Neural cell (in vitro differentiated cells): Measurements from ENCODE around the gene GPR18. TPM values are rescaled to one million over a fixed set of nuclear protein-coding genes. Genes with fewer than 3 reads are reported as not detected.

Experiments
- H2AFZ ChIP-seq: fragments of 200-600, 300-800 bp; sonication (generic), shearing (Covaris generic); 2 replicates; pipeline ENCODE4 v1.6.0; 2014; ENCODE audit warnings: low read depth, mild to moderate bottlenecking, antibody characterized with exemption, low read length, moderate library complexity
- H3F3A ChIP-seq: fragments of 200-600 bp; shearing (Covaris generic); 2 replicates; pipeline ENCODE4 v1.6.1; 2016; ENCODE audit warnings: mild to moderate bottlenecking, moderate library complexity, mixed read lengths, antibody characterized with exemption, low read length; ENCODE audit not compliant: insufficient read depth, poor library complexity, severe bottlenecking
- H3K27ac ChIP-seq: fragments of 200-600, 300-800 bp; sonication (generic), shearing (Covaris generic); 2 replicates; pipeline ENCODE4 v1.5.1; 2014; ENCODE audit warnings: mild to moderate bottlenecking, low read length, moderate library complexity
- H3K27me3 ChIP-seq: fragments of 300-800, 200-600 bp; sonication (generic), shearing (Covaris generic); 2 replicates; pipeline ENCODE4 v1.6.0; 2014; ENCODE audit warnings: mild to moderate bottlenecking, low read depth, low read length, moderate library complexity; ENCODE audit not compliant: insufficient read depth
- H3K36me3 ChIP-seq: fragments of 300-800, 200-600 bp; sonication (generic), shearing (Covaris generic); 2 replicates; pipeline ENCODE4 v1.5.1; 2014; ENCODE audit warnings: mild to moderate bottlenecking, antibody characterized with exemption, low read length, moderate library complexity; ENCODE audit not compliant: insufficient read depth
- H3K4me2 ChIP-seq: fragments of 300-800, 200-600 bp; sonication (generic), shearing (Covaris generic); 2 replicates; pipeline ENCODE4 v1.6.0; 2014; ENCODE audit warnings: mild to moderate bottlenecking, low read length
- H3K4me3 ChIP-seq: fragments of 300-800, 200-600 bp; sonication (generic), shearing (Covaris generic); 2 replicates; pipeline ENCODE4 v1.5.1; 2014; ENCODE audit warnings: mild to moderate bottlenecking, low read length, moderate library complexity
- H3K79me2 ChIP-seq: fragments of 200-600 bp; shearing (Covaris generic); replicated peaks from 2 replicates; pipeline ENCODE4 v1.6.0; 2014; ENCODE audit warnings: mild to moderate bottlenecking, low read length, moderate library complexity; ENCODE audit not compliant: insufficient read depth
- H3K9ac ChIP-seq: fragments of 300-800, 200-600 bp; sonication (generic), shearing (Covaris generic); 2 replicates; pipeline ENCODE4 v1.6.1; 2016; ENCODE audit warnings: mild to moderate bottlenecking, low read length, mixed read lengths
- H3K9me2 ChIP-seq: fragments of 200-600 bp; shearing (Covaris generic); 2 replicates; pipeline ENCODE4 v1.6.1; 2016; ENCODE audit warnings: mild to moderate bottlenecking, low read length, mixed read lengths; ENCODE audit not compliant: insufficient read depth
- H3K9me3 ChIP-seq: fragments of 200-600, 300-800 bp; sonication (generic), shearing (Covaris generic); 2 replicates; pipeline ENCODE4 v1.6.1; 2016; ENCODE audit warnings: mild to moderate bottlenecking, mixed run types, low read length, moderate library complexity, mixed read lengths
- H4K20me1 ChIP-seq: fragments of 200-600 bp; shearing (Covaris generic); 2 replicates; pipeline ENCODE4 v1.6.1; 2016; ENCODE audit warnings: mild to moderate bottlenecking, mixed run types; ENCODE audit not compliant: insufficient read depth
- EP300 ChIP-seq: fragments of 450-650 bp; conservative IDR thresholded peaks from 2 replicates; pipeline ENCODE4 v1.6.1; 2014; ENCODE audit warnings: antibody characterized with exemption, mild to moderate bottlenecking, moderate library complexity; ENCODE audit not compliant: poor library complexity, severe bottlenecking
- EZH2 ChIP-seq: fragments of 200-600, 300-800 bp; shearing (Covaris generic), sonication (generic); IDR thresholded peaks from 2 replicates; pipeline ENCODE4 v1.6.1; 2014; ENCODE audit warnings: antibody characterized with exemption, low read length, borderline replicate concordance, mild to moderate bottlenecking; ENCODE audit not compliant: insufficient read depth, poor library complexity, severe bottlenecking
- MXI1 ChIP-seq: fragments of 450-650 bp; conservative IDR thresholded peaks from 2 replicates; pipeline ENCODE4 v1.6.1; 2014; ENCODE audit warnings: antibody characterized with exemption, mild to moderate bottlenecking; ENCODE audit not compliant: poor library complexity, severe bottlenecking
- POLR2AphosphoS5 ChIP-seq: IDR thresholded peaks from 2 replicates; pipeline ENCODE4 v1.6.1; 2012
- RAD21 ChIP-seq: fragments of 450-650 bp; conservative IDR thresholded peaks from 2 replicates; pipeline ENCODE4 v1.6.1; 2014; ENCODE audit warnings: antibody characterized with exemption, mild to moderate bottlenecking, moderate library complexity
- SMC3 ChIP-seq: fragments of 450-650 bp; conservative IDR thresholded peaks from 2 replicates; pipeline ENCODE4 v1.6.1; 2014; ENCODE audit warnings: antibody characterized with exemption, mild to moderate bottlenecking, moderate library complexity; ENCODE audit not compliant: poor library complexity
- TAF1 ChIP-seq: IDR thresholded peaks from 2 replicates; pipeline ENCODE4 v1.6.1; 2012; ENCODE audit warnings: low read depth
- polyA plus RNA-seq: library from polyadenylated mRNA; depleted of rRNA; stranded (reverse); fragments of >200 nt; gene quantifications from 2 replicates; pipeline ENCODE4 v1.2.3, GENCODE V29; 2014
- TF ChIP-seq, protein P1 (sequence below): fragments of 450-650 bp; IDR thresholded peaks from 2 replicates; pipeline ENCODE4 v1.5.1; 2014; ENCODE audit warnings: antibody characterized with exemption, mild to moderate bottlenecking, moderate library complexity; ENCODE audit not compliant: poor library complexity, severe bottlenecking
- TF ChIP-seq, protein P2 (sequence below): IDR thresholded peaks from 2 replicates; pipeline ENCODE4 v1.6.1; 2012; ENCODE audit warnings: borderline replicate concordance

The GPR18 gene
- polyA plus RNA-seq, 1 donor from 2014 or later, result not detected

DNA sequence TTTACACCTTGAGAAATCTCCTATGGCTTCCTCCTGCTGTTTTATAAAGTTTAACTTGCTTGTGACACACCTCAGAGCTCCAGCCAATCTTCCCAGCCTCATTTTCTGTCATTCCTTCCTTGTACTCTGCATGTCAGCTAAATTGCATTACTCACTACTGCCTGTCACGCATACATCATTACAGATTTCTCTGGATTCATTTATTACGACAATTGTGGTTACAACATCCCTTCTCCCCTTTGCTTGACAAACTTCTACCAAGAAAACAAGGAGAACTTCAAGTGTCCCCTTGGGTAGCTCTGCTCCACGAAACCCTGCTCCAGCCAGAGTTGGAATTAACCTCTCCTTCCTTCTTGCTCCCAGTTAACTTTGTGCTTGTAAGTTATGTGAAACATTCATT is 22.0 kb upstream of the GPR18 start:
- Histone ChIP-seq H3K9me2 (no peaks in the 10 kb centered on the region), H3K27me3 (no peaks in the 10 kb centered on the region), H4K20me1 (no peaks in the 10 kb centered on the region), H2AFZ (no peak overlapping the region), H3K9me3 (no peaks in the 10 kb centered on the region), H3K27ac (no peak overlapping the region), H3K4me2 (no peak overlapping the region), H3K36me3 (no peaks in the 10 kb centered on the region), H3F3A (no peaks in the 10 kb centered on the region), H3K9ac (no peak overlapping the region), H3K79me2 (no peaks in the 10 kb centered on the region), H3K4me3 (peak overlapping the region; percentile 16)
- TF ChIP-seq EP300, result peak; percentile 84
- TF ChIP-seq RAD21, result no peak
- peak; percentile 48 for TF ChIP-seq POLR2AphosphoS5

DNA sequence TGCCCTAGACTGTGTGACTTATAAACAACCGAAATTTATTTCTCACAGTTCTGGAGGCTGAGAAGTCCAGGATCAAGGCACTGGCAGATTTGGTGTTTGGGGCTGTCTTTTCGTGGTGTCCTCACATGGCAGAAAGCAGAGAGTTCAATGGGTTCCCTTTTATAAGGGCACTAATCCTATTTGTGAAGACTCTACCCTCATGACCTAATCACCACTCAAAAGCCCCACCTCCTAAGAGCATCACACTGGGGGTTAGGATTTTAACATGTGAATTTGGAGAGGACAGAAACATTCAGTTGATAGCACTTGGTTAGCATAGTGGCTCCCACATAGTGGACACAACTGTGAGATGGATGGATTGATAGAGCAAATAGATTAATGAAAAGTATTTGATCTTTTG is 21.5 kb upstream of the GPR18 start:
- Histone ChIP-seq H3K4me2 (no peak overlapping the region), H3K9ac (no peak overlapping the region), H3K79me2 (no peaks in the 10 kb centered on the region), H3K4me3 (no peak overlapping the region), H3K27ac (no peak overlapping the region), H3K9me3 (no peaks in the 10 kb centered on the region), H3F3A (no peaks in the 10 kb centered on the region), H3K9me2 (no peaks in the 10 kb centered on the region), H3K36me3 (no peaks in the 10 kb centered on the region), H3K27me3 (no peaks in the 10 kb centered on the region), H4K20me1 (no peaks in the 10 kb centered on the region), H2AFZ (no peak overlapping the region)
- TF ChIP-seq EZH2, result no peak
- TF ChIP-seq, protein P1, sequence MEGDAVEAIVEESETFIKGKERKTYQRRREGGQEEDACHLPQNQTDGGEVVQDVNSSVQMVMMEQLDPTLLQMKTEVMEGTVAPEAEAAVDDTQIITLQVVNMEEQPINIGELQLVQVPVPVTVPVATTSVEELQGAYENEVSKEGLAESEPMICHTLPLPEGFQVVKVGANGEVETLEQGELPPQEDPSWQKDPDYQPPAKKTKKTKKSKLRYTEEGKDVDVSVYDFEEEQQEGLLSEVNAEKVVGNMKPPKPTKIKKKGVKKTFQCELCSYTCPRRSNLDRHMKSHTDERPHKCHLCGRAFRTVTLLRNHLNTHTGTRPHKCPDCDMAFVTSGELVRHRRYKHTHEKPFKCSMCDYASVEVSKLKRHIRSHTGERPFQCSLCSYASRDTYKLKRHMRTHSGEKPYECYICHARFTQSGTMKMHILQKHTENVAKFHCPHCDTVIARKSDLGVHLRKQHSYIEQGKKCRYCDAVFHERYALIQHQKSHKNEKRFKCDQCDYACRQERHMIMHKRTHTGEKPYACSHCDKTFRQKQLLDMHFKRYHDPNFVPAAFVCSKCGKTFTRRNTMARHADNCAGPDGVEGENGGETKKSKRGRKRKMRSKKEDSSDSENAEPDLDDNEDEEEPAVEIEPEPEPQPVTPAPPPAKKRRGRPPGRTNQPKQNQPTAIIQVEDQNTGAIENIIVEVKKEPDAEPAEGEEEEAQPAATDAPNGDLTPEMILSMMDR, result no peak
- TF ChIP-seq MXI1, result no peak
- TF ChIP-seq SMC3, result no peak
- no peak for TF ChIP-seq POLR2AphosphoS5
- no peak for TF ChIP-seq EP300
- TF ChIP-seq, protein P2, sequence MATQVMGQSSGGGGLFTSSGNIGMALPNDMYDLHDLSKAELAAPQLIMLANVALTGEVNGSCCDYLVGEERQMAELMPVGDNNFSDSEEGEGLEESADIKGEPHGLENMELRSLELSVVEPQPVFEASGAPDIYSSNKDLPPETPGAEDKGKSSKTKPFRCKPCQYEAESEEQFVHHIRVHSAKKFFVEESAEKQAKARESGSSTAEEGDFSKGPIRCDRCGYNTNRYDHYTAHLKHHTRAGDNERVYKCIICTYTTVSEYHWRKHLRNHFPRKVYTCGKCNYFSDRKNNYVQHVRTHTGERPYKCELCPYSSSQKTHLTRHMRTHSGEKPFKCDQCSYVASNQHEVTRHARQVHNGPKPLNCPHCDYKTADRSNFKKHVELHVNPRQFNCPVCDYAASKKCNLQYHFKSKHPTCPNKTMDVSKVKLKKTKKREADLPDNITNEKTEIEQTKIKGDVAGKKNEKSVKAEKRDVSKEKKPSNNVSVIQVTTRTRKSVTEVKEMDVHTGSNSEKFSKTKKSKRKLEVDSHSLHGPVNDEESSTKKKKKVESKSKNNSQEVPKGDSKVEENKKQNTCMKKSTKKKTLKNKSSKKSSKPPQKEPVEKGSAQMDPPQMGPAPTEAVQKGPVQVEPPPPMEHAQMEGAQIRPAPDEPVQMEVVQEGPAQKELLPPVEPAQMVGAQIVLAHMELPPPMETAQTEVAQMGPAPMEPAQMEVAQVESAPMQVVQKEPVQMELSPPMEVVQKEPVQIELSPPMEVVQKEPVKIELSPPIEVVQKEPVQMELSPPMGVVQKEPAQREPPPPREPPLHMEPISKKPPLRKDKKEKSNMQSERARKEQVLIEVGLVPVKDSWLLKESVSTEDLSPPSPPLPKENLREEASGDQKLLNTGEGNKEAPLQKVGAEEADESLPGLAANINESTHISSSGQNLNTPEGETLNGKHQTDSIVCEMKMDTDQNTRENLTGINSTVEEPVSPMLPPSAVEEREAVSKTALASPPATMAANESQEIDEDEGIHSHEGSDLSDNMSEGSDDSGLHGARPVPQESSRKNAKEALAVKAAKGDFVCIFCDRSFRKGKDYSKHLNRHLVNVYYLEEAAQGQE, result no peak
- no peak for TF ChIP-seq RAD21
- no peak for TF ChIP-seq TAF1

DNA sequence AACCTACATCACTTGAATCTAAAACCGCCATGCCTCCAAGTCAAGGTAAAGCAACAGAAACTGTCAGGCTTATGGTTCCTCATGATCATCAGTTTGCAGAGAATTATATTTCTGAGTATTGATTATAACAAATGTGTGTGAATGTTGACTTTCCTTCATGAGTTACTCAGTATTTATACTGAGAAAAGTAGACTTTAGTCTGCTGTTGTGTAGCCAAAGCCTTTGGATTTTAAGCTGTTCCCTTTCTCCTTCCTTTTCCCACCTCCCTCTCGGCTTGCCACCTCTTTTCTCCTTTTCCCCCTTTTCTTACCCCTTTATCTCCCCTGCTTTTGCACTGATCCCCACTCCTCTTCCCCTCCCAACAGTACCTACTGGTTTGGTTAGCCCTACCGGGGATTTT is 20.7 kb upstream of the GPR18 start:
- no peak overlapping the region for H3K9ac ChIP-seq
- H3K36me3 ChIP-seq, result no peaks in the 10 kb centered on the region
- H2AFZ ChIP-seq, result no peak overlapping the region
- no peak overlapping the region for H3K27ac ChIP-seq
- no peaks in the 10 kb centered on the region for H3K27me3 ChIP-seq
- no peaks in the 10 kb centered on the region for H3K9me3 ChIP-seq
- no peaks in the 10 kb centered on the region for H3K79me2 ChIP-seq
- no peaks in the 10 kb centered on the region for H3K9me2 ChIP-seq
- TF ChIP-seq EZH2 (no peak), SMC3 (no peak), RAD21 (no peak), POLR2AphosphoS5 (no peak), EP300 (no peak), MXI1 (no peak), TAF1 (no peak)
- TF ChIP-seq, protein P2, result no peak
- TF ChIP-seq, protein P1, result no peak
- no peak overlapping the region for H3K4me2 ChIP-seq
- no peaks in the 10 kb centered on the region for H4K20me1 ChIP-seq
- H3F3A ChIP-seq, result no peaks in the 10 kb centered on the region
- H3K4me3 ChIP-seq, result no peak overlapping the region
